Measurements from ENCODE around the gene PRMT2.

The PRMT2 gene

GRCh38 chr21:46600305-46600704, 35.2 kb upstream of the PRMT2 start:
- no peak overlapping the region for H2AFZ ChIP-seq (ENCODE audit: low read depth, low read length, severe bottlenecking)
- no peaks in the 10 kb centered on the region for H3K27me3 ChIP-seq (ENCODE audit: low read length)
- H3F3A ChIP-seq (ENCODE audit: insufficient read depth): no peaks in the 10 kb centered on the region
- no peaks in the 10 kb centered on the region for H3K79me2 ChIP-seq (ENCODE audit: insufficient read depth, low read length)
- TF ChIP-seq CTCF (IDR thresholded peaks at IDR 0.05; ENCODE audit: insufficient read depth, low read length, poor library complexity, severe bottlenecking) (no peak), EZH2phosphoT487 (conservative IDR thresholded peaks at IDR 0.05; ENCODE audit: low read length) (no peak)
- no peaks in the 10 kb centered on the region for H3K9me2 ChIP-seq (replicated peaks; ENCODE audit: insufficient read depth, low read length)
- H4K20me1 ChIP-seq (ENCODE audit: low read depth, low read length): no peaks in the 10 kb centered on the region
- no peak overlapping the region for H3K4me2 ChIP-seq (ENCODE audit: low read depth, low read length, poor library complexity, severe bottlenecking)
- no peaks in the 10 kb centered on the region for H3K9me3 ChIP-seq (ENCODE audit: insufficient read depth, low read length)
- H3K36me3 ChIP-seq (ENCODE audit: low read length): no peaks in the 10 kb centered on the region
- H3K4me3 ChIP-seq (ENCODE audit: insufficient read depth, low read length, poor library complexity, severe bottlenecking): no peak overlapping the region
- no peak overlapping the region for H3K9ac ChIP-seq (ENCODE audit: low read length)
- H3K27ac ChIP-seq (ENCODE audit: low read depth, low read length): no peak overlapping the region

- Histone ChIP-seq H3K9me2 (replicated peaks; ENCODE audit: insufficient read depth, low read length) (no peaks in the 10 kb centered on the region), H3F3A (ENCODE audit: insufficient read depth) (no peaks in the 10 kb centered on the region), H3K9ac (ENCODE audit: low read length) (no peak overlapping the region), H3K4me3 (ENCODE audit: insufficient read depth, low read length, poor library complexity, severe bottlenecking) (no peak overlapping the region), H3K27ac (ENCODE audit: low read depth, low read length) (no peak overlapping the region), H3K9me3 (ENCODE audit: insufficient read depth, low read length) (no peaks in the 10 kb centered on the region), H3K79me2 (ENCODE audit: insufficient read depth, low read length) (no peaks in the 10 kb centered on the region), H3K4me2 (ENCODE audit: low read depth, low read length, poor library complexity, severe bottlenecking) (no peak overlapping the region), H3K36me3 (ENCODE audit: low read length) (no peaks in the 10 kb centered on the region), H4K20me1 (ENCODE audit: low read depth, low read length) (no peaks in the 10 kb centered on the region), H2AFZ (ENCODE audit: low read depth, low read length, severe bottlenecking) (no peak overlapping the region), H3K27me3 (ENCODE audit: low read length) (no peaks in the 10 kb centered on the region)
- TF ChIP-seq CTCF (IDR thresholded peaks at IDR 0.05; ENCODE audit: insufficient read depth, low read length, poor library complexity, severe bottlenecking) (no peak), EZH2phosphoT487 (conservative IDR thresholded peaks at IDR 0.05; ENCODE audit: low read length) (no peak)
Measured at GRCh38 chr21:46600978-46601377, 34.5 kb upstream of the PRMT2 start.

- Histone ChIP-seq H3F3A (ENCODE audit: insufficient read depth) (no peaks in the 10 kb centered on the region), H3K9me3 (ENCODE audit: insufficient read depth, low read length) (no peaks in the 10 kb centered on the region), H2AFZ (ENCODE audit: low read depth, low read length, severe bottlenecking) (no peak overlapping the region), H4K20me1 (ENCODE audit: low read depth, low read length) (no peaks in the 10 kb centered on the region), H3K4me2 (ENCODE audit: low read depth, low read length, poor library complexity, severe bottlenecking) (no peak overlapping the region), H3K27me3 (ENCODE audit: low read length) (no peaks in the 10 kb centered on the region), H3K27ac (ENCODE audit: low read depth, low read length) (no peak overlapping the region), H3K4me3 (ENCODE audit: insufficient read depth, low read length, poor library complexity, severe bottlenecking) (no peak overlapping the region), H3K79me2 (ENCODE audit: insufficient read depth, low read length) (no peaks in the 10 kb centered on the region), H3K9ac (ENCODE audit: low read length) (no peak overlapping the region), H3K9me2 (replicated peaks; ENCODE audit: insufficient read depth, low read length) (no peaks in the 10 kb centered on the region), H3K36me3 (ENCODE audit: low read length) (no peaks in the 10 kb centered on the region)
- TF ChIP-seq EZH2phosphoT487 (conservative IDR thresholded peaks at IDR 0.05; ENCODE audit: low read length): no peak
- no peak for TF ChIP-seq CTCF (IDR thresholded peaks at IDR 0.05; ENCODE audit: insufficient read depth, low read length, poor library complexity, severe bottlenecking)
Measured at GRCh38 chr21:46603228-46603627, 32.2 kb upstream of the PRMT2 start.

Data from SU-DHL-6 (cell line).